ENCODE results near the gene COL4A5. TPM values are rescaled to one million over a fixed set of nuclear protein-coding genes. Genes with fewer than 3 reads are reported as not detected.
"Not testable (repeated sequence)": the region's sequence is repeated elsewhere in the genome, so short reads cannot be mapped to it uniquely, and the experiment has no call there.

COL4A5 gene
- total RNA-seq, 1 experiment from 2014 or later: 20.7 TPM

DNA sequence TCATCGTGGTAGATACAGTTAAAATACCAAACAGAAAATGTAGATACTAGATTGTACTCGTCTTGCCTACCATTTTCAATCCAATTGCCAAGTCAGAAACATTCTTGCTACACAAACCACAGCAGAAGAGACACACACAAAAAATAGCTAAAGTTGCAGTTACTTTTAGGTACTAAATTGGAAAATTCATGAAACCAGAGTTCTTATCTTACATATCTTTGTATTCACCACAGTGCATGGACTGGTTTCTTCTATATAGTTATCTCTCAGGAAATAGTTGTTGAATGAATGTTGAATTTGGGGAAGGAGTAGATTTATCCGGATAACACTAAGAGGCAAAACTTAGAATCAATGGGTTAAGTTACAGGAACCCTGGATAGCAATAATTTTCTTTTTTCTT lies 14.2 kb downstream of the COL4A5 start:
- no peak for DNase-seq (ENCODE audit: low read depth)

DNA sequence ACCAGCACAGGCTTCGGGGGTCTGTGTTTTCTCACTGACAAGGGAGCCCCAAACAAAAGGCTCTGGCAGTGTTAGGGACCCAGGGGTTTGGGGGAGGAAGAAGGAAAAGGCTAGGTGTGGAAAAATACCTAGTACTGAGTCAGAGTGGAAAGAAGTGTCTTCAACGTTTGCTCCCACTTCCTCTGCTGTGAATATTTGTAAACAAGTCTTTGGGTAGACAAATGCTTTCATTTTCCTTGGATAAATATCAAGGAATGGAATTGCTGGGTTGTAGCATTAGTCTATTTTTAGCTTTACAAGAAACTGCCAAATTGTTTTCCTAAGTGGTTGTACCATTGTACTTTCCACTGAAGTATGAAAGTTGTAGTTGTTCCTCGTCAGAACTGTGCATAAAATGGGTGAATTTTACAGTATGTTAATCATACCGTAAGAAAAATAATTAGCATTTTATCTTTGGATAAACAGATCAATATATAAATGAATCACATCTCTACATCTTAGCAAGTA lies 17.4 kb downstream of the COL4A5 start:
- peak; percentile 11 for DNase-seq (ENCODE audit: low read depth)

DNA sequence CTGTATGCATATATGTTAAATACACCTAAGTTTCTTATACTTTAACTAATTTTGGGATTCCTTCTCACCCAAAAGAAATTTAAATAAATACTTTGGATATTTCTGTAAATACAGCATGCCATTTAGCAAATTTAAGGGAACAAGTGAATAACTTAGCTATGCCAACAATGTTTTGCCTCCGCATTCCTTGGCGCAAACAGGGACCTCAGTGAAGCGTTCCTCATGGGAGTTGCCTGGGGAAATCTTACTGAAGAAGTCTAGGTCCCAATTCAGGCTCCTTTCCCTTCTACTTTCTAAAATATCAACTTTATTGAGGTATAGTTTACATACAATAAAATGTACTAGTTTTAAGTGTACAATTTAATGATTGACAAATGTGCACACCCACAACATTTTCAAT lies 25.0 kb downstream of the COL4A5 start:
- peak; percentile 25 for DNase-seq (ENCODE audit: low read depth)

DNA sequence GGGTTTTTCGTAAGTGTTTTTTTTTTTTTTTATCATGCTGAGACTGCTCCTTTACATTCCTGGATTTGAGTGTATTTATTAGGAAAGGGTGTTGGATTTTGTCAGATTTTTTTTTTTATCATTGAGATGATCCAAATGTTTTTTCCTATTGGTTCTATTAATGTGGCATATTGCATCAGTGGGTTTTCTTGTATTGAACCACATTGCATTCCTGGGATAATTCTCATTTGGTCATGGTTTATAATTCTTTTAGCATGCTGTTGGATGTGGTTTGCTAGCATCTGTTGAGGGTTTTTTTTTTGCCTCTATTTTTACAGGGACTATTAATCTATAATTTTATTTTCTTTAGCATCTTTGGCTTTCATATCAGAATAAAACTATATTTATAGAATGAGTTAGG lies 28.8 kb downstream of the COL4A5 start:
- DNase-seq (ENCODE audit: low read depth): peak; percentile 67

DNA sequence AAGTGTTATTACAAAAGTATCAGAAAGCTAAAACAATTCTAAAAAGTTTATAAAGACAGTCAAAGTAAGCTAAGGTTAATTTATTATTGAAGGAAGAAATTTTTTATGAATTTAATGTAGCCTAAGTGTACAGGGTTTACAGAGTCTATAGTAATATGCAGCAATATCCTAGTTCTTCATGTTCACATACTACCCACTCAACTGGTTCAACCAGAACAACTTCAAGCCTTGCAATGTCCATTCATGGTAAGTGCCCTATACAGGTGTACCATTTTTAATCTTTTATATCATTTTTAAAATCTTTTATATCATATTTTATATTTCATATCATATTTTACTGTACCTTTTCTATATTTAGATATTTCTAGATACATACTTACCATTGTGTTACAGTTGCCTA lies 34.3 kb downstream of the COL4A5 start:
- no peak for DNase-seq (ENCODE audit: low read depth)

- not testable (repeated sequence) for DNase-seq (ENCODE audit: low read depth)
Observed at GRCh38 chrX:108481528-108481927, 41.9 kb downstream of the COL4A5 start.

DNA sequence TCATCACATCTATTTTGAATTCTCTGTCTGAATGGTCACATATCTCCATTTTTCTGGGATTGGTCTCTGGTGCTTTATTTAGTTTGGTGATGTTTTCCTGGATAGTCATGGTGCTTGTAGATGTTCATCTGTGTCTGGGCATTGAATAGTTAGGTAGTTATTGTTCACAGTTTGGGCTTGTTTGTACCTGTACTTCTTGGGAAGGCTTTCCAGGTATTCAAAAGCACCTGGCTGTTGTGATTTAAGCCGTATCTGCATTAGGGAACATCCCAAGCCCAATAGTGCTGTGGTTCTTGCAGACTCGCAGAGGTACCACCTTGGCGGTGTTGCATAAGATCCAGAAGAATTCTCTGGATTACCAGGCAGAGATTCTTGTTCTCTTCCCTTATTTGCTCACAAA lies 44.6 kb downstream of the COL4A5 start:
- no peak for DNase-seq (ENCODE audit: low read depth)

DNA sequence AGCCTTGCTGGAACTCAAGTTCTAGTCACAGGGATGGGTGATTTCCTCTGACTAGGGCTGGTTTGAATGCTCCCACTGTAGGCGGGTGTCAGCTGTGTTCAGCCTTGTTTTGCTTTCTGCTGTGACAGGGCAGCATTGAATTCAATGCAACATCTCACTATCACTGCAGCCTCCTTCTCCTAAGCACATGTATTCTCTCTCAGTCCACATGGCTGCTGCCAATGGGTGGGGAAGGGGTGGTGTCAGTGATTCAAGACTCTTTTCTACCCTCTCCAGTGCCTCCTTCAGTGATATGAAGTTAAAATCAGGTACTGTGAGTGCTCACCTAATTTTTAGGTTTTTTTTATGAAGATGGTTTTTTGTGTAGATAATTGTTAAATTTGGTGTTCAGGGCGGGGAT lies 46.3 kb downstream of the COL4A5 start:
- DNase-seq (ENCODE audit: low read depth): no peak

GRCh38 chrX:108494406-108495090 lies 54.9 kb downstream of the COL4A5 start:
- DNase-seq (ENCODE audit: low read depth): peak; percentile 8

DNA sequence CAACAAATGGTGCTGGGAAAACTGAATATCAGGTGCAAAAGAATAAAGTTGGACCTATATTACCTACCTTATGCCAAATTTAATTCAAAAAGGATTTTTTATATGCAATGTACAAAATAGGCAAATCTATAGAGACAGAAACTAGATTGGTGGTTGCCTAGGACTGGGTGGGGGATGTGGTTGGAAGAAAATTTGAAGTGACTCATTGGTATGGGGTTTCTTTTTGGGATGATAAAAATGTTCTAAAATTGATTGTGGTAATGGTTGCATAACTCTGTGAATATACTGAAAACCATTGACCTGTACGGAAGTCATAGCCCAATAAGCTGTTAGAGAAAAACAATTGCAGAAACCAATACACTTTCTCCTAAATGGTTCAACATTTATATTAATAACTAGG lies 72.1 kb downstream of the COL4A5 start:
- peak; percentile 35 for DNase-seq (ENCODE audit: low read depth)

GRCh38 chrX:108516184-108516583 lies 76.5 kb downstream of the COL4A5 start:
- DNase-seq (ENCODE audit: low read depth): no peak

DNA sequence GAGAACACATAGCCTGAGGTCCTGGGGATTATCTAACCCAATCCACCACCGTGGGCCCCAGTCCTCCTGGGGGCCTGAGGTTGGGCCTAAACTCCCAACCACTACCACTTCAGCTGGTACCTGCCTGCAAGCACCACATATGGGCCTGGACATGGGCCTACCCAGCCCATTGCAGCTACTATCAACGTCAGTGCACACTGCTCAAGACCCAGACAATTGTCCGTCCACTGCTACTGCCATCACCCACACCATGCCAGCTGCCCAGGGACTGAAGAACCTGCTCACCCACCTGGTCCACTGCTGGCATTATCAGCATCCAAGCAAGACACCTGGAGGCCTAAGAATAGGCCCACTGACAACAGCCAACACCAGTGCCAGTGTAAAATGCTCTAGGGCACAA lies 88.1 kb downstream of the COL4A5 start:
- DNase-seq (ENCODE audit: low read depth): no peak

GRCh38 chrX:108537005-108537404 lies 97.4 kb downstream of the COL4A5 start:
- peak; percentile 21 for DNase-seq (ENCODE audit: low read depth)

DNA sequence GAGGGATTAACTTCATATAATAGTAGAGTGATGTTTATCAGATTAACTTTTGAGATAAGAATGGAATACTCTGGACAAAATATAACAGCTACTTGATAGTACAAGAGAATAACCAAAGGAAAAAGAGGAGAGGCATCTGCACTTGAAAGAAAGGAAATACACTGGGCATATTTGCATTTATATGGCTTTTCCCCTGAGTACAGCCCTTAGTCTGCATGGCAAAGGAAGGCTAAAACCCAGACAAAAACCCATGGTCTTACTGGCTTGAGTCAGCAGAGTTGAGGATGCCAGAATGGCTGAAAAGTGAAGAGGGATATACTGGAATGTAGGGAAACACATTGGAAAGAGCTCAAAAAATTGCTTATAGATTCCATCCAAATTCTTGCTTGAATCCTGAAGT lies 101.6 kb downstream of the COL4A5 start:
- no peak for DNase-seq (ENCODE audit: low read depth)

DNA sequence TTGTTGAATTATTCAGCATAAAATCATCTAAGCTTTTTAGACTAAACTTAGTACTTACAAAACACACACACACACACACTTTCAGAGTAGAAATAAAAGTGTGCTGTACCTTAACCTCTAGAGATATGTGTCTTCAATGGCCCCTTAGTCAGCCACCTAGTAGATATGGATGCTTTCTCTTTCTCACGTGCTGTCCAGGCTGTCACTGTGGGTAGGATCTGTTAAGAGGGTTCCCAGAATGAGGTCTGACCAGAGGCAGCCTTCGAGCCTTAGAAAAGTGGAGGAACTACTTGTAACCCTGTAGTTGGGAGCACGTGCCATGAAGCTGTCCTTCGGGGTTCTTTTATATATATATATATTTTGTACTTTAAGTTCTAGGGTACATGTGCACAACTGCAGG lies 117.9 kb downstream of the COL4A5 start:
- no peak for DNase-seq (ENCODE audit: low read depth)

- DNase-seq (ENCODE audit: low read depth): no peak
Observed at GRCh38 chrX:108558217-108558616, 118.6 kb downstream of the COL4A5 start.

- no peak for DNase-seq (ENCODE audit: low read depth)
Observed at GRCh38 chrX:108573136-108573535, 133.5 kb downstream of the COL4A5 start.

DNA sequence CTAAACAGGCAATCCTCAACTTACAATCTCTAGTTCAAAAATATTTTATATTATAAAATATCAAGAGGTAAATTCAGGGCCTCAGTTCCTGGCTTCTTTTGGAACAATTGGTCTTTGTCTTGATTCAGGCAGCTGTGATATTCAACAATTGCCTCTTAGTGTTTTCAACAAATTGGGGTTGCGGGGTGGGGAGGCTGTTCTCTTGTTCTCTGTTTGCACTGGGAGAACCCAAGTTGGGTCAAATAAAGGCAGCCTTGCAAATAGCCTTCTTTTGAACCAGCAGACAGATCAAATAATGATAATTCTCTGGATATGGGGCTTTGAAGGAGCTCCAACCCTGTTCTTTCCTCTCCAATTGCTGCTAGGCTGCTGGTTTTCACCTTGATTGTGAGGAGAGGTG lies 142.5 kb downstream of the COL4A5 start:
- no peak for DNase-seq (ENCODE audit: low read depth)

- peak; percentile 5 for DNase-seq (ENCODE audit: low read depth)
Observed at GRCh38 chrX:108584617-108585211, 145.1 kb downstream of the COL4A5 start.

DNA sequence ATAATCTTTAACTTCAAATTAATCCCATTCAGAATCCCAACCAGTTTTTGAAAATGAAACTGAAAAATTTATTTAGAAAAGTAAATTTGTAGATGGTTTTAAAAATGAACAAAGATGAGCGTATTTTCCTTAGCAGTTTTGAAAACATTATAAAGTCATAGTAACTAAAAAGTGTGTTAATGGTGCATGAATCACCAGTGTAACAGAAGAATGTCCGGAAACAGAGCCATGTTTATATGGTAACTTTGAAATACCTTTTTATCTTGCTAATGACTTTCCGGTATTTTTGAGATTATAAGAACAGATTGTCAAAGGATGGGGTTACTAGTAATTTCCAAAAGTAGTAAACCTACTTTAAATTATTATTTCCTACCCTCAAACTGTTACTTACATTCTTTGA lies 150.9 kb downstream of the COL4A5 start:
- peak; percentile 0 for DNase-seq (ENCODE audit: low read depth)

DNA sequence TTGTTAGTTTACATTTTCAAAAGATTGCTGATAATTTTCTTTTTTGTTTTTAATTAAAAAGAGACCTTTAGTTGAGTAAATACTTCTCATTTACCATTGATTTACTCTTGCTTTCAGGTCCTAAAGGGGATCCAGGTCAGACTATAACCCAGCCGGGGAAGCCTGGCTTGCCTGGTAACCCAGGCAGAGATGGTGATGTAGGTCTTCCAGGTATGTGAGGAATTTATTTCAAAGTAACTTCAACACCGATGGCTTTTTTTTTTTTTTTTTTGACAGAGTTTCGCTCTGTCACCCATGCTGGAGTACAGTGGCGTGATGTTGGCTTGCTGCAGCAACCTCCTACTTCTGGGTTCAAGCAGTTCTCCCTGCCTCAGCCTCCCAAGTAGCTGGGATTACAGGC lies 161.6 kb downstream of the COL4A5 start:
- DNase-seq (ENCODE audit: low read depth): no peak

- no peak for DNase-seq (ENCODE audit: low read depth)
Observed at GRCh38 chrX:108610141-108610540, 170.5 kb downstream of the COL4A5 start.

GRCh38 chrX:108614616-108615015 lies 175.0 kb downstream of the COL4A5 start:
- no peak for DNase-seq (ENCODE audit: low read depth)

Data from LHCN-M2 (cell line).